ENCODE data around the gene VRK3.
A peak's percentile ranks its signal among the peaks of the same experiment; 100 is the strongest.
"Not testable (repeated sequence)": the region's sequence is repeated elsewhere in the genome, so short reads cannot be mapped to it uniquely, and the experiment has no call there.

Gene VRK3

DNA sequence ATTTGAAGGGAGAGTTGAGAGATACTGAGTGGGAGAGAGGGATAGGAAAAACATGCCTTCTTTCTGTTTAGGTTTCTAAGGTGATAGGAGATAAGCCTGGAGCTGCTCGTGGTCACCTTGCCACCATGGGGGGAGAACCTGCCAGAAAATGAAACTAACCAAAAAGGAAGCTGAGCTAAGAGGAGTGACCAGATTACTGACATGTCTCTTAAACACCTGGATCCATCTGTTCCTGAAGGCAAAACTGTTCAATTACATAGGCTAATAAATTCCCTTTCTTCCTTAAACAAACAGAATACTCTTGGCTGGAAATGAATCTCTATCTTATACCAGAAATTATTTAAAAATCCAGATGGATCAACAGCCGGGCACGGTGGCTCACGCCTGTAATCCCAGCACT is 27.9 kb upstream of the VRK3 start:
- H3F3A ChIP-seq (ENCODE audit: control insufficient read depth, insufficient read depth) = no peaks in the 10 kb centered on the region
- H3K27me3 ChIP-seq (ENCODE audit: control insufficient read depth, low read length) = peaks cover 2% of the 10 kb centered on the region; the same call in 1 of the 2 replicates
- H3K4me3 ChIP-seq (ENCODE audit: low read length) = no peak overlapping the region
- peaks cover 4% of the 10 kb centered on the region for H3K36me3 ChIP-seq (ENCODE audit: control insufficient read depth, low read length)
- peaks cover under 1% of the 10 kb centered on the region; the same call in 1 of the 2 replicates for H3K9me3 ChIP-seq (ENCODE audit: control insufficient read depth, insufficient read depth, low read length)
- H3K27ac ChIP-seq (ENCODE audit: low read depth, low read length) = no peak overlapping the region
- H3K4me2 ChIP-seq (ENCODE audit: low read length) = no peak overlapping the region
- peaks cover 15% of the 10 kb centered on the region for H3K4me1 ChIP-seq (ENCODE audit: control insufficient read depth, low read length)
- H3K79me2 ChIP-seq (ENCODE audit: control insufficient read depth, low read length) = no peaks in the 10 kb centered on the region
- H3K9me2 ChIP-seq (replicated peaks; ENCODE audit: control insufficient read depth, low read length) = no peaks in the 10 kb centered on the region
- no peaks in the 10 kb centered on the region for H4K20me1 ChIP-seq (ENCODE audit: control insufficient read depth, insufficient read depth, low read depth, low read length)
- TF ChIP-seq EZH2phosphoT487 (IDR thresholded peaks at IDR 0.05; ENCODE audit: borderline replicate concordance, low read length) = no peak
- TF ChIP-seq, protein P1, sequence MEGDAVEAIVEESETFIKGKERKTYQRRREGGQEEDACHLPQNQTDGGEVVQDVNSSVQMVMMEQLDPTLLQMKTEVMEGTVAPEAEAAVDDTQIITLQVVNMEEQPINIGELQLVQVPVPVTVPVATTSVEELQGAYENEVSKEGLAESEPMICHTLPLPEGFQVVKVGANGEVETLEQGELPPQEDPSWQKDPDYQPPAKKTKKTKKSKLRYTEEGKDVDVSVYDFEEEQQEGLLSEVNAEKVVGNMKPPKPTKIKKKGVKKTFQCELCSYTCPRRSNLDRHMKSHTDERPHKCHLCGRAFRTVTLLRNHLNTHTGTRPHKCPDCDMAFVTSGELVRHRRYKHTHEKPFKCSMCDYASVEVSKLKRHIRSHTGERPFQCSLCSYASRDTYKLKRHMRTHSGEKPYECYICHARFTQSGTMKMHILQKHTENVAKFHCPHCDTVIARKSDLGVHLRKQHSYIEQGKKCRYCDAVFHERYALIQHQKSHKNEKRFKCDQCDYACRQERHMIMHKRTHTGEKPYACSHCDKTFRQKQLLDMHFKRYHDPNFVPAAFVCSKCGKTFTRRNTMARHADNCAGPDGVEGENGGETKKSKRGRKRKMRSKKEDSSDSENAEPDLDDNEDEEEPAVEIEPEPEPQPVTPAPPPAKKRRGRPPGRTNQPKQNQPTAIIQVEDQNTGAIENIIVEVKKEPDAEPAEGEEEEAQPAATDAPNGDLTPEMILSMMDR (IDR thresholded peaks at IDR 0.05; ENCODE audit: low read depth, low read length, poor library complexity, severe bottlenecking) = no peak

DNA sequence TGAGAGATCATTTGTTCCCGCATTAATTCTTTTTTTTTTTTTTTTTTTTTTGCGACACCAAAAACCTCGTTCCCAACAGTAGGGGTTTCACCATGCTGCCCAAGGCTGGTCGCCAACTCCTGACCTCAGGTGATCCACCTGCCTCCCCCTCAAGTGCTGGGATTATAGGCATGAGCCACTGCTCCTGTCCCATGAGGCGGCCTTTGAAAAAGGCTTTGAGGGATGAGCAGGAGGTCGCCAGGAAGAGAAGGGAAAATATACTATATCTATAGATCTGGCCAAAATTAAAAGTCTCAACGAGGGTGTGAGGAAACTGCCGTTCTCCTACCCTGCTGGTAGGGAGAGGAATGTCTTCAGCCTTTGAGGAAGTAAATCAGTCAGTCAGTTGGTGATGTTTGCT is 26.8 kb upstream of the VRK3 start:
- Histone ChIP-seq H3K27ac (ENCODE audit: low read depth, low read length) (no peak overlapping the region), H3F3A (ENCODE audit: control insufficient read depth, insufficient read depth) (no peaks in the 10 kb centered on the region), H3K4me1 (ENCODE audit: control insufficient read depth, low read length) (peaks cover 15% of the 10 kb centered on the region), H3K79me2 (ENCODE audit: control insufficient read depth, low read length) (no peaks in the 10 kb centered on the region), H3K9me3 (ENCODE audit: control insufficient read depth, insufficient read depth, low read length) (no peaks in the 10 kb centered on the region), H3K36me3 (ENCODE audit: control insufficient read depth, low read length) (peaks cover 16% of the 10 kb centered on the region), H3K9me2 (replicated peaks; ENCODE audit: control insufficient read depth, low read length) (no peaks in the 10 kb centered on the region), H4K20me1 (ENCODE audit: control insufficient read depth, insufficient read depth, low read depth, low read length) (no peaks in the 10 kb centered on the region), H3K27me3 (ENCODE audit: control insufficient read depth, low read length) (peaks cover 2% of the 10 kb centered on the region; the same call in 1 of the 2 replicates), H3K4me3 (ENCODE audit: low read length) (no peak overlapping the region), H3K4me2 (ENCODE audit: low read length) (no peak overlapping the region)
- TF ChIP-seq, protein P1 (IDR thresholded peaks at IDR 0.05; ENCODE audit: low read depth, low read length, poor library complexity, severe bottlenecking) = no peak
- TF ChIP-seq EZH2phosphoT487 (IDR thresholded peaks at IDR 0.05; ENCODE audit: borderline replicate concordance, low read length) = no peak

DNA sequence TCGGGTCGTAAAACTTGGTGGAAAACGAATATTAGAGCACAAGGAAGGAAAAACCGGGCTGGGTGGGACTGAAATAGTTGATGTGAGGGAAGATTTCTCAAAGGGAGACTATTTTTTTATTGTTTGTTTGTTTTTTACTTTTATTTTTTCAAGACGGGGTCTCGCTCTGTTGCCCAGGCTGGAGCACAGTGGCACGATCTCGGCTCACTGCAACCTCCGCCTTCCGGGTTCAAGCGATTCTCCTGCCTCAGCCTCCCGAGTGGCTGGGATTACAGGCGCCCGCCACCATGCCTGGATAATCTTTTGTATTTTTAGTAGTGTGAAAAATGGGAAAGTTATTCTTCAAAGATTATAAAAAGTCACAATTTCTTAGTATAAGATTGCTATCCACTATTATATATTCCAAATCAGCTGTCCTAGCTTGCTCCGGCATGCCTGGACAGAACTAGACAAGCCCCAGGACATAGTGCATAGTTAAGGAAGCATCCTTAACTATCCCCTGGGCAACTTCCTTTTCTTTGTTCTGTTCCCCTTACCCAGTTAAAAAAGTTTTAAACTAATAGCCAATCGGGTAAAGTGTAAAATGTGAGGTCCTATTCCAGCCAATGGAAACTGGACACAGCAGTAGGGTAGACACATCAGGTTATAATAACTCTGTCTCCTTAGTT is 26.2 kb upstream of the VRK3 start:
- H3K4me1 ChIP-seq (ENCODE audit: control insufficient read depth, low read length) = peaks cover 15% of the 10 kb centered on the region
- not testable (repeated sequence) for H3K27me3 ChIP-seq (ENCODE audit: control insufficient read depth, low read length); H3K27ac ChIP-seq (ENCODE audit: low read depth, low read length); H3K9me2 ChIP-seq (replicated peaks; ENCODE audit: control insufficient read depth, low read length); H3K9me3 ChIP-seq (ENCODE audit: control insufficient read depth, insufficient read depth, low read length); H4K20me1 ChIP-seq (ENCODE audit: control insufficient read depth, insufficient read depth, low read depth, low read length); H3K79me2 ChIP-seq (ENCODE audit: control insufficient read depth, low read length); H3F3A ChIP-seq (ENCODE audit: control insufficient read depth, insufficient read depth)
- peaks cover 22% of the 10 kb centered on the region for H3K36me3 ChIP-seq (ENCODE audit: control insufficient read depth, low read length)
- peak overlapping the region; percentile 74 for H3K4me3 ChIP-seq (ENCODE audit: low read length)
- H3K4me2 ChIP-seq (ENCODE audit: low read length) = peak overlapping the region; percentile 98

DNA sequence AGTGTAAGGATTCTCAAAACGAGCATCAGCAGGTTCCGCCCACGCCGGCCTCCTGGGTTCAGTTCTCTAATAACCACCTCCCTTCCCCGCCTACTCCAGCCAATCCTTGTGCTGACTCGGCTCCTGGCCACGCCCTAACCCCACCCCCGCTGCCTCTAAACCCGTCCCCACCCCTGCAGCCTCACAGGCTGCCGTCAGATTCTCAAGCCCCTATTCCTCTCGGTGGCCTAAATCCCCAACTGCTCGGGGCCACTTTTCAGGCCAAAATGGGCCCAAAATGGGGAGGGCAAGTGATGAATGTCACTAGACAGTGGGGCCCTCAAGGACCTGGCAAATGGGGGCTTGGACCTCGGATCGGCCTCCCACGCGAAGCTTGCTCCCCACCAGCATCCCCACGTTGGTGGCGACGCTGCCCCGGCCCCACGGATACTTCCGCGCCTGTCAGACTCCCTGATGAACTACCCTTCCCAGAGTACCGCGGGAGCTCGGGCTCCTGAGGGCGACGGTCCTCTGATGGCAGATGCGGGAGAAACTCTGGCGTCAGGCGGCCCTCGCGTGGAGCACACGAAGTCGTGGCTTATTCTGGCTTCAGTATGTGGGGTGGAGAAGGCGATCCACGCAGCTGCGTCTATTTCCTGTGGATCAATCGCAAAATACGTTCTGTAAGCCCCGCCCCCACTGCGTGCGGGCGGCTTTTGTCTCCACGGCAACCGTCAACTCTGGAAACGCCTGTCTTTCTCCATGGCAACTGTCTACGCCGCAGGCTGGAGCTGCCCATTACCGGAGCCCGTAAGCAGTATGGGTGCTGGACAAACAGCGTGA is 25.4 kb upstream of the VRK3 start:
- Histone ChIP-seq H3F3A (ENCODE audit: control insufficient read depth, insufficient read depth) (no peaks in the 10 kb centered on the region), H4K20me1 (ENCODE audit: control insufficient read depth, insufficient read depth, low read depth, low read length) (no peaks in the 10 kb centered on the region), H3K36me3 (ENCODE audit: control insufficient read depth, low read length) (peaks cover 29% of the 10 kb centered on the region), H3K4me3 (ENCODE audit: low read length) (peak overlapping the region; percentile 74), H3K9me3 (ENCODE audit: control insufficient read depth, insufficient read depth, low read length) (peaks cover 9% of the 10 kb centered on the region; the same call in 1 of the 2 replicates), H3K79me2 (ENCODE audit: control insufficient read depth, low read length) (no peaks in the 10 kb centered on the region), H3K9me2 (replicated peaks; ENCODE audit: control insufficient read depth, low read length) (no peaks in the 10 kb centered on the region), H3K4me2 (ENCODE audit: low read length) (peak overlapping the region; percentile 98), H3K27me3 (ENCODE audit: control insufficient read depth, low read length) (peaks cover 2% of the 10 kb centered on the region; the same call in 1 of the 2 replicates), H3K27ac (ENCODE audit: low read depth, low read length) (no peak overlapping the region), H3K4me1 (ENCODE audit: control insufficient read depth, low read length) (peaks cover 15% of the 10 kb centered on the region)
- no peak for TF ChIP-seq EZH2phosphoT487 (IDR thresholded peaks at IDR 0.05; ENCODE audit: borderline replicate concordance, low read length)
- TF ChIP-seq, protein P1 (IDR thresholded peaks at IDR 0.05; ENCODE audit: low read depth, low read length, poor library complexity, severe bottlenecking) = no peak
